Activated CD4-positive, alpha-beta T cell treated with anti-CD3 and anti-CD28 coated beads for 24 hours (primary cell): ENCODE results near the gene CUX1.
"Not testable (repeated sequence)": the region's sequence is repeated elsewhere in the genome, so short reads cannot be mapped to it uniquely, and the experiment has no call there.

ENCODE experiments used
- DNase-seq, 2 donors: peaks; one replicate each; pipeline ENCODE4 v3.0.0-alpha.2; 2020; ENCODE audit warnings: low read depth in 2 of 2

Gene CUX1

GRCh38 chr7:102142433-102142832 lies 325.0 kb downstream of the CUX1 start:
- DNase-seq: not testable (repeated sequence)

- no peak for DNase-seq
Observed at GRCh38 chr7:102146122-102146521, 328.7 kb downstream of the CUX1 start.

GRCh38 chr7:102147008-102147407 lies 329.6 kb downstream of the CUX1 start:
- DNase-seq: no peak

DNA sequence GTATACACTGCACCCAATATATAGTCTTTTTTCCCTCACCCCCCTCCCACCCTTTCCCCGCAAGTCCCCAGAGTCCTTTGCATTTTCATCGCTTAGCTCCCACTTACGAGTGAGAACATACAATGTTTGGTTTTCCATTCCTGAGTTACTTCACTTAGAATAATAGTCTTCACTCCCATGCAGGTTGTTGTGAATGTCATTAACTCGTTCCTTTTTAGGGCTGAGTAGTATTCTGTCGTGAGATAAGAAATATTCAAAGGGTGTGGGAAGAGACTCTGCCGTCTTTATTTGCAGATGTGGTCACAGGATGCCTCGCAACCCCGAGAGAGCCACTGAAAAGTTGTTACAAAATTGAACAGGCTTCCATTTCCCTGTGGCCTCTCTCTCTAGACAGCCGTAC lies 331.4 kb downstream of the CUX1 start:
- DNase-seq: no peak

- no peak for DNase-seq
Observed at GRCh38 chr7:102149416-102149815, 332.0 kb downstream of the CUX1 start.

DNA sequence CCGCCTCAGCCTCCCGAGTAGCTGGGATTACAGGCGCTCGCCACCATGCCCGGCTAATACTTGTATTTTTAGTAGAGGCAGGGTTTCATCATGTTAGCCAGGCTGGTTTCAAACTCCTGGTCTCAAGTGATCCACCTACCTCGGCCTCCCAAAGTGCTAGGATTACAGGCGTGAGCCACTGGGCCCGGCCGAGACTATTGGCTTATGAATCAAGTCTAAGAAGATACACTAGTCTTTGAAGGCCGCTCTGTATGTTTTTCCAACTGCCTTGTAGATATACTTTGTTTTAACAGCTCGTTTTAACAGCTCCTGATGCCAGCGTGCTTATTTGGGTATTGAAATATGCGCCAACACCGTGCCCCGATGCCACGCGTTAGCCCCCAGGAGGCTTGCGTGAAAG lies 332.8 kb downstream of the CUX1 start:
- DNase-seq: no peak

DNA sequence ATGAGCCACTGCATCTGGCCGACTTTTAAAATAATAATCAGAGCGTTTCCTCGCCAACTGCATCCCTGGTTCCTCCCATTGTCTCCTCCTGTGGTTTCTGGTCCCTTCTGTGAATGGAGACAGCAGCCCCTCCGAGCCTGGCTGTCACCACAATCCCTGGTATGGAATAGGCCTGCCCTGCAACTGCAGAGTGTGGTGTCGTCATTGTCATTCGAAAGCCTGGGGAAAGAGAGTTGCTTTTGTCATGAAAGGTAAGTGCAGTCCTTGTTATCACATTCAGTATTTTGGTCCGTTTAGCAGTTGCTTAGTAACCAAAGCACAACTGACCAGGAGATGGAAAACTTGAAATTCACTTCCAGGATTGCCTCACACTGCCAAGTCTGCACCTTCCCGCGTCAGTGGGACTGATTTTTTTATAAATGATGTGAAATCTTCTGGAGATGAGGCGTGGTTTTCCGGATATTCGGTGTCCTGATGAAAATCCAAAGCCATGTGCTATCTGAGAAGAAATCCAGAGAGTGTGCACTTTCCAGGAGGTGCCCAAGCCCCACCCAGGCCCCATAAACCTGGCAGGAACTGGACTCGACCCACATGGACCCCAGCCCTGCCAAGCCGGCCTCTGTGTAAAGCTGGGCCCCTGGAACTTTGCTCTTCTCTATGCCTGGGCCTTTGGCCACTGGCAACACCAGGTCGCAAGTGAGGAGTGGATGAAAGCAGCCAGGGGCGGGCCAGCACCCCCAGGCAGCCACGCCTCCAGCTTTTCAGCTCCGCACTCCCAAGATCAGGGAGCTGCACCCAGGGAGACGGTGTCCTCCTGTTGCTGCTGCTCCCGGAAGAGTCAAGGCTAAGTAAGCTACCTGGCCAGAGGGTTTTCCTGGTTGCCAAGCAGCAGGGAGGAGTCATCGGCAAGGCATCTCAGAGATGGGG lies 335.5 kb downstream of the CUX1 start:
- DNase-seq: no peak

- no peak for DNase-seq
Observed at GRCh38 chr7:102153599-102153946, 336.1 kb downstream of the CUX1 start.

DNA sequence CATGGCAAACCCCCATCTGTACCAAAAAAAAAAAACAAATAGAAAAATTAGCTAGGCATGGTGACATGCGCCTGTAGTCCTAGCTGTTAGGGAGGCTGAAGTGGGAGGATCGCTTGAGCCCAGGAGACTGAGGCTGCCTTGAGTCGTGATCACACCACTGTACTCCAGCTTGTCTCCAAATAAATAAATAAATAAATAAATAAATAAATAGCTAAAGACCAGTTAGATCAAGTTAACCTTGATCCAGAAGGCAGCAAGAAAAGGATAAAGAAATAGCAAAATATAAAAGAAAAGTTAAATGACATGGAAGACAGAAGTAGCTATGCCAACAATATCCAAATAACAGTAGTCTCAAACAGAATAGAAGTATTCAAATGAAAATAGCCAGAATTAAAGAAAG lies 337.0 kb downstream of the CUX1 start:
- no peak for DNase-seq

DNA sequence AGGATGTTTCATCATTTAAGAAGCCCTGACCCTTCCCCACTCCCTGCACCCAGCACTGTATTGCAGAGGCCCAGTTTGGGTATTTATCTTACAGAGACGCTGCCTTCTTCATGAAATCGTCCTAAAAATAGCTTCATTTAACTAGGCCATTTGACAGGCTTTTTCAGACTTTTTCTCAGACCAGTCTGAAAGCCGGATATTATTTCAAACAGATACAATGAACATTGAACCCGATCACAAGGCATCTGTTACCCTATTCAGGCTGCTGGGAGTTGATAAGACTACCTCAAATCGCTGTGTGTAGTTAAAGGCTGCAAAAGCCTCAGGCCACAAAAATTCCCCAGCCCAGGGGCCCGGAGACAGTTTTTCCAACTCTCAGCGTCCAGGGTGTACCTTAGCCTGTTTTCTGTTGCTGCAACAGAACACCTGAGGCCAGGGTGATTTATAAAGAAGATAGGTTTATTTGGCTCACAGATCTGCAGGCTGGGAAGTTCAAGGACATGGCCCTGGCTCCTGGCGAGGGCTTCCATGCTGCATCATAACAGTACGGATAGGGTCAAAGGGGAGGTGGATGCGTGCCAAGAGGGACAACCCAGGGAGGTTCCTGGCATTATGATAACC lies 338.5 kb downstream of the CUX1 start:
- no peak for DNase-seq

- DNase-seq: no peak
Observed at GRCh38 chr7:102156867-102157266, 339.4 kb downstream of the CUX1 start.

GRCh38 chr7:102165136-102165535 lies 347.7 kb downstream of the CUX1 start:
- DNase-seq: no peak

GRCh38 chr7:102167254-102167653 lies 349.8 kb downstream of the CUX1 start:
- DNase-seq: no peak

DNA sequence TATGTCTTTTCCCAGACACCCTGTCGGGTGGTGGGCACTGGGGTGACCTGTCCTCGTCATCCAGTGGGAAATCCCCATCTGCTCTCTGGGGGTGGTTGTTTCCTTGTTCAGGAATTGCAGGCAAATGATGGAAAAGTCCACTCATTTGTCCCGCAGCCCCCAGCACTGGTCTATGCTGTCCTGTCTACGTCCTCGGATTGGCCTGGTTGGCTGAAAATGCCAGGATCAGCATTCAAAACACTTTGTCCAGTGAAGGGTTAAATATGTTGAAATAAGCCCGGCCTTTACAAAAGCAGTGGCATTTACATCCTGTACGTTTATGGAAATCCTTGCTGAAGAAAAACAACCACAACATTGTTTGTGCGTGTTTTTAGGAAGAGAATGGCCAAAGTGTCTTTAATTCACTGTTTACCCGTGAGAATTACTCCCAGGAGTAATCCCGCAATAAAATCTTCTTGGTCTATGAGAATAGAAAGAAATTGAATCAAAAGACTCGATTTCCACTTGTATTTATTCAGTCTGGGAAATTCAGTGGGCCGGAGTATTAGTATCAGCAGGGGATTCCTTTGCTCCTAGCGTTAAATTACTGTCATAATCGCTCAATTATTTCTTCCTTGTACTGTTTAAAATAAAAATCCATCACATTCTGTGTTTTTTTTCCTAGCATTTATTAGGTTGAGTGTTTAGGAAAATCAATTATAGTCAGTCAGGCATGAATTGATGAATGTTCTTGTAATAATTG lies 352.4 kb downstream of the CUX1 start:
- DNase-seq: no peak

DNA sequence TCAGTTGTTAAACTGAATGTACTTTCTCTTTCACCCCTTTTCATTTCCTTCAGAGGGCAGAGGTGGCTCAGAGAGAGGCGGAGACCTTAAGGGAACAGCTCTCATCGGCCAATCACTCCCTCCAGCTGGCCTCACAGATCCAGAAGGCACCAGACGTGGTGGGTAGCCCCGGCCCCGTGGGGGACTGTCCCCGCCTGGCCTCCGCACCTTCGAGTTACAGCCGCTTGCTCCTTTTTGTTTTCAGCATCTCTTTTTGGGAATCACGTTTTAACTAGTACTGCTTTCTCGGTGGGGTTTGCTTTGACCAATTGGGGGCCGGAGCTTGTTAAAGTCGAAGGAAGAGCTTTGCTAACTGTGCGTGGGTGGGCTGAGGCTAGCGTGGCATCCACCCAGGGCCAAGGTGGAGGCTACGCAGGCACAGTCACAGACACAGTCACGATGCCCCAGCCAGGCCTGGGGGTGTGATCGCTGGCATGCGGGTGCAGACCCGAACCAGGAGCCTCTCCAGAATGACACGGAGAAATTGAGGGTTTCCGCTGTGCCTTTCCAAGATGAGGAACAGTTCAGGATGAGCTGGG lies 353.1 kb downstream of the CUX1 start:
- DNase-seq: no peak

- DNase-seq: no peak
Observed at GRCh38 chr7:102173669-102174068, 356.2 kb downstream of the CUX1 start.

DNA sequence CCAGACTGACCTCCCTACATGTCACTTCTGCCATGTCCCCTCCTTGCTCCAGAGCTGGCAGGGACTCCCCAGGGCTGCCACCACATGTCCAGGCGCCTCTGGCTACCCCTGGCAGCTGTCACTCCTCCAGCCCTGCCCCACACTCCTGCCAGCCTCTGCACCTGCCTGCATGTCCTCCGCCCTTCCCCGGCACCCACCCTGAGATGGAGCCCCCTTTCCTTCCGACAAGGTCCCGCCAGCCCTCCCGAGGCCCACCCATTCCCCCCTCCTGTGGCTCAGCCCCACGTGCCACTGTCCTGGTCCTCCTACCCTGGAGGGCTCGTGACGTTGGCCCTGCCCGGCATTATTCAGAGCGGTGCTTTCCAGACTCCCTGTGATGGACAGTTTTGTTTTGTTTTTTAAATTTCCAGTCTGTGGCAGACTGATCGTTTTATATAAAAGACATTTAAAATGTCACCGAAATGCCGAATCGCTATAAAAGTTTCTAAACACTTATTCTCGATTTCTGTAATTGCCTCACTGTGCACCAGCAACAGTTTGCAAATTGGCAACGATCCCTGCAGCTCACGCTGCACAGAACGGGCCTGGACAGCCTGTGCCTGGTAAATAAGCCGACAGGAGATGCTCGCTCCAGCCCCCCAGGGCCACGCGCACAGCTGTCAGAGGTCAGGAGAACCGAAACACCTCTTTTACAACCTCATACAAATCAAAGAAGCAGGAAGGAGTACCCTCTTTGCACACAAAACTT lies 358.2 kb downstream of the CUX1 start:
- DNase-seq: no peak

GRCh38 chr7:102178410-102178809 lies 361.0 kb downstream of the CUX1 start:
- no peak for DNase-seq

- DNase-seq: no peak
Observed at GRCh38 chr7:102180727-102181126, 363.3 kb downstream of the CUX1 start.

GRCh38 chr7:102181517-102181916 lies 364.1 kb downstream of the CUX1 start:
- DNase-seq: no peak

DNA sequence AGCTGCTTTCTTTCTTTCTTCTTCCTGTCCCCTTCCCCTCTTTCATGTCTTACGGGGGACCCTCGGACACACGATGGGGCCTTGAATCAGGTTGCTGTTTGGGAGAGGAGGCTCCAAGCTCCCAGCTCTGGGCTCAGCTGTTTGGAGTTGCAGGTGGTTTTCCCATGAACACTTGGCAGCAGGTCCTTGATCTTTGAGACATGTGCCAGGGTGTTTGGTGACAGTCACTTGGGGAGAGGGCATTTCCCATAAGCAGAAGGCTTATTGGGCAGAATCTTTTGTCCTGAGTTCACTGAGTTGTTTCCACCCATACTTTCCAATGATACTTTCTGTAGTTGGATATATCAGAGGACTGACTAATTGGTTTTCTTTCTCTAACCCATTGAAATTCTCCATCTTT lies 364.6 kb downstream of the CUX1 start:
- DNase-seq: no peak

- not testable (repeated sequence) for DNase-seq
Observed at GRCh38 chr7:102183848-102184247, 366.4 kb downstream of the CUX1 start.
